Loucy (cell line): Measurements from ENCODE around the gene PSMB2.
"Not testable (repeated sequence)": the region's sequence is repeated elsewhere in the genome, so short reads cannot be mapped to it uniquely, and the experiment has no call there.

Experiments used
- H2AFZ ChIP-seq: fragments of 200-600 bp; sonication (generic); 2 replicates; pipeline ENCODE4 v1.6.0; 2016; ENCODE audit warnings: antibody characterized with exemption, mild to moderate bottlenecking, low read length, moderate library complexity
- H3F3A ChIP-seq: fragments of 200-600 bp; 2 replicates; pipeline ENCODE4 v1.6.0; 2016; ENCODE audit warnings: antibody characterized with exemption, low read depth, mild to moderate bottlenecking
- H3K27me3 ChIP-seq: fragments of 200-600 bp; sonication (generic); 2 replicates; pipeline ENCODE4 v1.6.1; 2014; ENCODE audit warnings: low read length, mild to moderate bottlenecking; ENCODE audit not compliant: insufficient read depth, poor library complexity, severe bottlenecking
- H3K36me3 ChIP-seq: fragments of 200-600 bp; sonication (generic); 2 replicates; pipeline ENCODE4 v1.6.1; 2016; ENCODE audit warnings: low read length; ENCODE audit not compliant: insufficient read depth
- H3K4me1 ChIP-seq: fragments of 200-600 bp; sonication (generic); 2 replicates; pipeline ENCODE4 v1.5.1; 2014; ENCODE audit warnings: low read length, mild to moderate bottlenecking; ENCODE audit not compliant: insufficient read depth, poor library complexity, severe bottlenecking
- H3K4me2 ChIP-seq: fragments of 200-600 bp; sonication (generic); 2 replicates; pipeline ENCODE4 v1.6.0; 2014; ENCODE audit warnings: antibody characterized with exemption, low read length, low read depth, mild to moderate bottlenecking; ENCODE audit not compliant: poor library complexity, severe bottlenecking
- H3K4me3 ChIP-seq: fragments of 200-600 bp; sonication (generic); 2 replicates; pipeline ENCODE4 v1.5.1; 2014; ENCODE audit warnings: low read length, mild to moderate bottlenecking, mixed read lengths; ENCODE audit not compliant: poor library complexity, severe bottlenecking
- H3K79me2 ChIP-seq: fragments of 200-600 bp; sonication (generic); 2 replicates; pipeline ENCODE4 v1.6.1; 2014; ENCODE audit warnings: low read length; ENCODE audit not compliant: insufficient read depth
- H3K9ac ChIP-seq: fragments of 200-600 bp; sonication (generic); 2 replicates; pipeline ENCODE4 v1.6.0; 2014; ENCODE audit warnings: mild to moderate bottlenecking, low read depth, low read length, moderate library complexity; ENCODE audit not compliant: poor library complexity, severe bottlenecking
- H3K9me2 ChIP-seq: fragments of 200-600 bp; sonication (generic); replicated peaks from 2 replicates; pipeline ENCODE4 v1.6.1; 2016; ENCODE audit warnings: low read depth, low read length, mixed read lengths
- H3K9me3 ChIP-seq: fragments of 200-600 bp; sonication (generic); 2 replicates; pipeline ENCODE4 v1.6.1; 2014; ENCODE audit warnings: mild to moderate bottlenecking, antibody characterized with exemption, low read length, low read depth; ENCODE audit not compliant: insufficient read depth
- H4K20me1 ChIP-seq: fragments of 200-600 bp; sonication (generic); 2 replicates; pipeline ENCODE4 v1.6.0; 2014; ENCODE audit warnings: antibody characterized with exemption, low read length, mild to moderate bottlenecking; ENCODE audit not compliant: insufficient read depth, poor library complexity, severe bottlenecking
- EZH2phosphoT487 ChIP-seq: fragments of 200-600 bp; IDR thresholded peaks from 2 replicates; pipeline ENCODE4 v1.6.1; 2018; ENCODE audit warnings: antibody characterized with exemption, mild to moderate bottlenecking, moderate library complexity, borderline replicate concordance
- TF ChIP-seq, protein P1 (sequence below): fragments of 200-600 bp; sonication (generic); conservative IDR thresholded peaks from 2 replicates; pipeline ENCODE4 v1.5.1; 2014; ENCODE audit warnings: mild to moderate bottlenecking, antibody characterized with exemption, low read length

Gene PSMB2

DNA sequence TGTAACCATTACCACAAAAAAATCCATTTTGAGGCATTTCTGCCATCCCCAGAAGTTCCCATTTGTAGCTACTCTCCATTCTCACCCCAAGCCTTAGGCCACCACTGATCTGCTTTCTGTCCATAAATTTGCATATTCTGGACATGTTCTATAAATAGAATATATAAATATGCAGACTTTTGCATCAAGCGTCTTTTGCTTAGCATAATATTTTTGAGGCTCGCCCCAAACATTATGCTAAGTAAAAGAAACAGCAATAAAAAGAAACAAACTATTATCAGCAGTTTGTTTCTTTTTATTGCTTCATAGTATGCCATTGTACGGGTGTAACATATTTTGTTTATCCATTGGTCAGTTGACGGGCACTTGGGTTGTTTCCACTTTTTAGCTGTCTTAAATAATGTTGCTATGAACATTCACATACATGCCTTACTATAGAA is 60.4 kb downstream of the PSMB2 start:
- peak overlapping the region; percentile 45 for H3K4me2 ChIP-seq

GRCh38 chr1:35577071-35577998 is 64.0 kb downstream of the PSMB2 start:
- peak overlapping the region; percentile 86 for H3K4me2 ChIP-seq
- H3K4me3 ChIP-seq = peak overlapping the region; percentile 89
- H3K4me1 ChIP-seq = peaks cover 41% of the 10 kb centered on the region
- H3K79me2 ChIP-seq = peaks cover 38% of the 10 kb centered on the region
- no peaks in the 10 kb centered on the region for H3K9me3 ChIP-seq
- peaks cover 3% of the 10 kb centered on the region; the same call in 1 of the 2 replicates for H3F3A ChIP-seq
- no peaks in the 10 kb centered on the region for H3K36me3 ChIP-seq
- peak overlapping the region; percentile 80 for H2AFZ ChIP-seq
- no peaks in the 10 kb centered on the region for H3K27me3 ChIP-seq
- peak overlapping the region; percentile 93 for H3K9ac ChIP-seq
- TF ChIP-seq, protein P1, sequence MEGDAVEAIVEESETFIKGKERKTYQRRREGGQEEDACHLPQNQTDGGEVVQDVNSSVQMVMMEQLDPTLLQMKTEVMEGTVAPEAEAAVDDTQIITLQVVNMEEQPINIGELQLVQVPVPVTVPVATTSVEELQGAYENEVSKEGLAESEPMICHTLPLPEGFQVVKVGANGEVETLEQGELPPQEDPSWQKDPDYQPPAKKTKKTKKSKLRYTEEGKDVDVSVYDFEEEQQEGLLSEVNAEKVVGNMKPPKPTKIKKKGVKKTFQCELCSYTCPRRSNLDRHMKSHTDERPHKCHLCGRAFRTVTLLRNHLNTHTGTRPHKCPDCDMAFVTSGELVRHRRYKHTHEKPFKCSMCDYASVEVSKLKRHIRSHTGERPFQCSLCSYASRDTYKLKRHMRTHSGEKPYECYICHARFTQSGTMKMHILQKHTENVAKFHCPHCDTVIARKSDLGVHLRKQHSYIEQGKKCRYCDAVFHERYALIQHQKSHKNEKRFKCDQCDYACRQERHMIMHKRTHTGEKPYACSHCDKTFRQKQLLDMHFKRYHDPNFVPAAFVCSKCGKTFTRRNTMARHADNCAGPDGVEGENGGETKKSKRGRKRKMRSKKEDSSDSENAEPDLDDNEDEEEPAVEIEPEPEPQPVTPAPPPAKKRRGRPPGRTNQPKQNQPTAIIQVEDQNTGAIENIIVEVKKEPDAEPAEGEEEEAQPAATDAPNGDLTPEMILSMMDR = no peak
- TF ChIP-seq EZH2phosphoT487 = no peak
- no peaks in the 10 kb centered on the region for H3K9me2 ChIP-seq
- no peaks in the 10 kb centered on the region for H4K20me1 ChIP-seq

More for the DNA sequence above, 60.4 kb downstream of the PSMB2 start:
- Histone ChIP-seq H3K27me3 (no peaks in the 10 kb centered on the region), H3K9ac (no peak overlapping the region), H2AFZ (no peak overlapping the region), H3F3A (peaks cover 3% of the 10 kb centered on the region; the same call in 1 of the 2 replicates), H3K4me3 (no peak overlapping the region), H3K36me3 (no peaks in the 10 kb centered on the region), H3K4me1 (peaks cover 36% of the 10 kb centered on the region), H4K20me1 (no peaks in the 10 kb centered on the region), H3K79me2 (peaks cover 38% of the 10 kb centered on the region), H3K9me3 (no peaks in the 10 kb centered on the region), H3K9me2 (no peaks in the 10 kb centered on the region)
- TF ChIP-seq EZH2phosphoT487 = no peak
- TF ChIP-seq, protein P1 = no peak

DNA sequence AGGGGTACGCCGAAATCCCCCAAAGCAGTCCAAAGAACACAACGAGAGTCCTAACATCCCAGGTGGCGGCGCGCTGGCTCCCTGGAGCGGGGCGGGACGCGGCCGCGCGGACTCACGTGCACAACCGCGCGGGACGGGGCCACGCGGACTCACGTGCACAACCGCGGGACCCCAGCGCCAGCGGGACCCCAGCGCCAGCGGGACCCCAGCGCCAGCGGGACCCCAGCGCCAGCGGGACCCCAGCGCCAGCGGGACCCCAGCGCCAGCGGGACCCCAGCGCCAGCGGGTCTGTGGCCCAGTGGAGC is 64.6 kb downstream of the PSMB2 start:
- not testable (repeated sequence) for H2AFZ ChIP-seq, H3K9me2 ChIP-seq, H4K20me1 ChIP-seq, H3F3A ChIP-seq, H3K36me3 ChIP-seq, H3K27me3 ChIP-seq, H3K9me3 ChIP-seq
- Histone ChIP-seq H3K79me2 (peaks cover 38% of the 10 kb centered on the region), H3K4me2 (peak overlapping the region; percentile 86), H3K4me3 (peak overlapping the region; percentile 89), H3K4me1 (peaks cover 41% of the 10 kb centered on the region), H3K9ac (peak overlapping the region; percentile 93)
